ENCODE results near the gene GIMAP5.

The GIMAP5 gene

GRCh38 chr7:150784120-150784736 is 47.0 kb downstream of the GIMAP5 start:
- Histone ChIP-seq H3K27me3 (no peaks in the 10 kb centered on the region), H3K4me2 (no peak overlapping the region), H3K36me3 (no peaks in the 10 kb centered on the region), H3K4me1 (peaks cover 29% of the 10 kb centered on the region), H3K4me3 (no peak overlapping the region), H3K9ac (no peak overlapping the region), H3K27ac (no peak overlapping the region), H3K9me3 (no peaks in the 10 kb centered on the region), H4K20me1 (no peaks in the 10 kb centered on the region)
- no peak for TF ChIP-seq Cebpa-rat (IDR thresholded peaks at IDR 0.05)

GRCh38 chr7:150784954-150785353 is 47.7 kb downstream of the GIMAP5 start:
- Histone ChIP-seq H3K9me3 (no peaks in the 10 kb centered on the region), H3K36me3 (no peaks in the 10 kb centered on the region), H3K4me2 (no peak overlapping the region), H3K4me1 (peaks cover 29% of the 10 kb centered on the region), H3K4me3 (no peak overlapping the region), H4K20me1 (no peaks in the 10 kb centered on the region), H3K27me3 (no peaks in the 10 kb centered on the region), H3K27ac (no peak overlapping the region), H3K9ac (no peak overlapping the region)
- TF ChIP-seq Cebpa-rat (IDR thresholded peaks at IDR 0.05) = no peak

GRCh38 chr7:150787321-150788281 is 50.4 kb downstream of the GIMAP5 start:
- Histone ChIP-seq H3K36me3 (no peaks in the 10 kb centered on the region), H3K4me2 (peak overlapping the region; percentile 57), H3K27me3 (no peaks in the 10 kb centered on the region), H4K20me1 (no peaks in the 10 kb centered on the region), H3K27ac (peak overlapping the region; percentile 59), H3K4me1 (peaks cover 25% of the 10 kb centered on the region), H3K9ac (peak overlapping the region; percentile 15; the same call in 1 of the 2 replicates), H3K4me3 (no peak overlapping the region), H3K9me3 (no peaks in the 10 kb centered on the region)
- TF ChIP-seq Cebpa-rat (IDR thresholded peaks at IDR 0.05) = no peak

DNA sequence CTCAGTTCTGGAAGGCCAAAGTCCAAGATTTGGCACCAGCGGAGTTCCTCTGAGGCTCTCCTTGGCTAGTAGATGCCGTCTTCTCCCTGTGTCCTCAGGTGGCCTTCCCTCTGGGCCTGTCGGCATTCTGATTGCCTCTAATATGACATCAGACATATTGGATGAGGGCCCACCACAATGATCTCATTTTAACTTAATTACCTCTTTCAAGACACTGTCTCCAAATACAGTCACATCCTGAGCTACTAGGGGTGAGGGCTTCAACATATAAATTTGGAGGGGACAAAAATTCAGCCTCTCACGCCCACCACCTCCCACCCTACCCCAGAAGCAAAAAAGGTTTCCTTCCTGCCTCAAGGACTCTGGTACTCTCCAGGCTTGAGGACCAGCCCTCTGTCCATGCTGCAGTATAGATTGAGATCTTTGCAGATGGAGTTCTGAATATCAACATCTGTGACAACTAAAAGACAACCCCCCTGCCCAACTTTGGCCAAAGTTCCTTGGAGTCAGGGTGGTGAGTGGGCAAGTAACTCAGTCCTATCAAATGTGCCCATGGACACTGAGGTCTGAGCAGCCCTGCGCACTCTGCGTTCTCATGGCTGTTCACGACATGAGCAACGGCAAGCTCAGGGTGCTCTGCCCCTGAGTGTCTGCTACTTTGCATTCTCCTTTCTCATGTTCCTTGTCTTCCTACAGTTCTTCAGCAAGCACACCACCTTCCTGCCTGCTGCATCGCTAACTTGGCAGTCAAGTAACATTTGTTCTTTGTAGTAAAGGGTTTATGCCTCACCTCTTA is 51.5 kb downstream of the GIMAP5 start:
- H3K4me1 ChIP-seq = peaks cover 25% of the 10 kb centered on the region
- H3K9me3 ChIP-seq = no peaks in the 10 kb centered on the region
- H3K27me3 ChIP-seq = no peaks in the 10 kb centered on the region
- H4K20me1 ChIP-seq = no peaks in the 10 kb centered on the region
- peak overlapping the region; percentile 57 for H3K4me2 ChIP-seq
- no peaks in the 10 kb centered on the region for H3K36me3 ChIP-seq
- no peak overlapping the region for H3K4me3 ChIP-seq
- no peak for TF ChIP-seq Cebpa-rat (IDR thresholded peaks at IDR 0.05)
- H3K9ac ChIP-seq = 0 out of 2 replicates have a peak overlapping the region, but pooled peaks have one; percentile 15
- H3K27ac ChIP-seq = peak overlapping the region; percentile 59; the same call in 1 of the 2 replicates

- Histone ChIP-seq H3K4me3 (no peak overlapping the region), H3K4me2 (no peak overlapping the region), H4K20me1 (no peaks in the 10 kb centered on the region), H3K9ac (no peak overlapping the region), H3K27me3 (no peaks in the 10 kb centered on the region), H3K36me3 (no peaks in the 10 kb centered on the region), H3K4me1 (peaks cover 23% of the 10 kb centered on the region), H3K9me3 (no peaks in the 10 kb centered on the region), H3K27ac (no peak overlapping the region)
- TF ChIP-seq Cebpa-rat (IDR thresholded peaks at IDR 0.05) = no peak
Observed at GRCh38 chr7:150790416-150791075, 53.3 kb downstream of the GIMAP5 start.

- H3K27me3 ChIP-seq = no peaks in the 10 kb centered on the region
- H3K27ac ChIP-seq = no peak overlapping the region
- H3K9ac ChIP-seq = no peak overlapping the region
- peaks cover 22% of the 10 kb centered on the region for H3K4me1 ChIP-seq
- H4K20me1 ChIP-seq = no peaks in the 10 kb centered on the region
- no peaks in the 10 kb centered on the region for H3K9me3 ChIP-seq
- no peak for TF ChIP-seq Cebpa-rat (IDR thresholded peaks at IDR 0.05)
- H3K36me3 ChIP-seq = no peaks in the 10 kb centered on the region
- no peak overlapping the region for H3K4me2 ChIP-seq
- no peak overlapping the region for H3K4me3 ChIP-seq
Observed at GRCh38 chr7:150791304-150791703, 54.1 kb downstream of the GIMAP5 start.

GRCh38 chr7:150791746-150792452 is 54.7 kb downstream of the GIMAP5 start:
- no peaks in the 10 kb centered on the region for H3K27me3 ChIP-seq
- no peak overlapping the region for H3K4me3 ChIP-seq

More at GRCh38 chr7:150791746-150792452, 54.7 kb downstream of the GIMAP5 start:
- H3K4me1 ChIP-seq = peaks cover 22% of the 10 kb centered on the region
- H4K20me1 ChIP-seq = no peaks in the 10 kb centered on the region
- TF ChIP-seq Cebpa-rat (IDR thresholded peaks at IDR 0.05) = no peak
- H3K27ac ChIP-seq = no peak overlapping the region
- no peaks in the 10 kb centered on the region for H3K9me3 ChIP-seq
- H3K36me3 ChIP-seq = no peaks in the 10 kb centered on the region
- H3K9ac ChIP-seq = no peak overlapping the region
- H3K4me2 ChIP-seq = no peak overlapping the region

Measured in BLaER1 (cell line).